Neuronal stem cell (in vitro differentiated cells): ENCODE measurements around the gene TRMT1.

Experiments used
- DNase-seq: peaks from one replicate; pipeline ENCODE4 v3.0.0-alpha.2; 2013; ENCODE audit warnings: low spot score
- H2AFZ ChIP-seq: one replicate; pipeline ENCODE4 v1.6.1; 2013; ENCODE audit warnings: mild to moderate bottlenecking, low read length, inconsistent platforms
- H2AK5ac ChIP-seq: 2 replicates; pipeline ENCODE4 v1.6.1; 2013; ENCODE audit warnings: low read depth, mild to moderate bottlenecking, inconsistent platforms, low read length, moderate library complexity, mixed read lengths
- H2BK120ac ChIP-seq: 2 replicates; pipeline ENCODE4 v1.6.1; 2013; ENCODE audit warnings: low read depth, mild to moderate bottlenecking, inconsistent platforms, low read length, moderate library complexity, mixed read lengths
- H2BK12ac ChIP-seq: one replicate; pipeline ENCODE4 v1.6.1; 2013; ENCODE audit warnings: low read length, inconsistent platforms
- H2BK15ac ChIP-seq: 2 replicates; pipeline ENCODE4 v1.6.1; 2013; ENCODE audit warnings: mild to moderate bottlenecking, low read length, inconsistent platforms, mixed read lengths
- H2BK5ac ChIP-seq: one replicate; pipeline ENCODE4 v1.6.1; 2013; ENCODE audit warnings: inconsistent platforms, mild to moderate bottlenecking, low read length, moderate library complexity
- H3K14ac ChIP-seq: one replicate; pipeline ENCODE4 v1.6.1; 2013; ENCODE audit warnings: low read length, inconsistent platforms
- H3K18ac ChIP-seq: 2 replicates; pipeline ENCODE4 v1.6.1; 2013; ENCODE audit warnings: low read length, inconsistent platforms
- H3K23ac ChIP-seq: 2 replicates; pipeline ENCODE4 v1.6.1; 2013; ENCODE audit warnings: low read depth, mild to moderate bottlenecking, mixed read lengths, low read length, inconsistent platforms; ENCODE audit not compliant: poor library complexity
- H3K27ac ChIP-seq: replicated peaks from 3 replicates; pipeline ENCODE4 v1.5.1; 2013; ENCODE audit warnings: low read length, inconsistent platforms
- H3K27me3 ChIP-seq, 3 experiments: 2 replicates each; pipeline ENCODE4 v1.6.1; 2013; ENCODE audit warnings: low read length in 3 of 3, mild to moderate bottlenecking in 2 of 3, inconsistent platforms in 1 of 3, low read depth in 1 of 3, mixed read lengths in 1 of 3, moderate library complexity in 1 of 3; ENCODE audit not compliant: control insufficient read depth in 3 of 3, insufficient read depth in 3 of 3
- H3K36me3 ChIP-seq, 2 donors: replicated peaks in 1 of 2; 2 replicates each; pipeline ENCODE4 v1.6.1; 2013; ENCODE audit warnings: low read length in 2 of 2; ENCODE audit not compliant: control insufficient read depth in 2 of 2, insufficient read depth in 2 of 2
- H3K4ac ChIP-seq: 2 replicates; pipeline ENCODE4 v1.6.1; 2013; ENCODE audit warnings: inconsistent platforms, mild to moderate bottlenecking, low read length, moderate library complexity
- H3K4me1 ChIP-seq, 2 donors: 1 replicate in 1 of 2; 2 replicates in 1 of 2; pipeline ENCODE4 v1.6.1; 2013; ENCODE audit warnings: low read length in 2 of 2, low read depth in 1 of 2; ENCODE audit not compliant: control insufficient read depth in 2 of 2, insufficient read depth in 1 of 2
- H3K4me2 ChIP-seq: one replicate; pipeline ENCODE4 v1.6.1; 2013; ENCODE audit warnings: mild to moderate bottlenecking, low read length, inconsistent platforms; ENCODE audit not compliant: insufficient read depth, poor library complexity, severe bottlenecking
- H3K4me3 ChIP-seq, 2 donors: 2 replicates each; pipeline ENCODE4 v1.5.1; 2013; ENCODE audit warnings: low read length in 2 of 2, mild to moderate bottlenecking in 2 of 2, inconsistent platforms in 1 of 2, moderate library complexity in 1 of 2
- H3K79me1 ChIP-seq: one replicate; pipeline ENCODE4 v1.6.1; 2013; ENCODE audit warnings: low read depth, mild to moderate bottlenecking, inconsistent platforms, low read length, moderate library complexity
- H3K9ac ChIP-seq: one replicate; pipeline ENCODE4 v1.6.1; 2013; ENCODE audit warnings: mild to moderate bottlenecking, low read depth, low read length, inconsistent platforms; ENCODE audit not compliant: poor library complexity
- H3K9me3 ChIP-seq, 2 donors: replicated peaks in 1 of 2; 2 replicates each; pipeline versions ENCODE3 to v1.6.1; 2013; ENCODE audit warnings: low read length in 2 of 2, mild to moderate bottlenecking in 2 of 2, inconsistent platforms in 1 of 2, low read depth in 1 of 2, mixed read lengths in 1 of 2, moderate library complexity in 1 of 2; ENCODE audit not compliant: control insufficient read depth in 2 of 2, insufficient read depth in 1 of 2
- H4K8ac ChIP-seq: one replicate; pipeline ENCODE4 v1.6.1; 2013; ENCODE audit warnings: low read depth, mild to moderate bottlenecking, inconsistent platforms, low read length, moderate library complexity
- H4K91ac ChIP-seq: one replicate; pipeline ENCODE4 v1.6.1; 2013; ENCODE audit warnings: low read length, low read depth, mild to moderate bottlenecking, inconsistent platforms; ENCODE audit not compliant: poor library complexity
- WGBS, 2 donors: extraction: QIAGEN DNeasy Blood & Tissue Kit; methylation state at CpG; one replicate each; pipeline ENCODE4 v1.1.7; 2013; ENCODE audit warnings: missing lambda C conversion rate in 2 of 2, mixed read lengths in 1 of 2; ENCODE audit not compliant: insufficient read length in 2 of 2, insufficient replicate concordance in 1 of 2; ENCODE audit errors: extremely low coverage in 2 of 2; 5-methylcytosine and 5-hydroxymethylcytosine counted together

Gene TRMT1

DNA sequence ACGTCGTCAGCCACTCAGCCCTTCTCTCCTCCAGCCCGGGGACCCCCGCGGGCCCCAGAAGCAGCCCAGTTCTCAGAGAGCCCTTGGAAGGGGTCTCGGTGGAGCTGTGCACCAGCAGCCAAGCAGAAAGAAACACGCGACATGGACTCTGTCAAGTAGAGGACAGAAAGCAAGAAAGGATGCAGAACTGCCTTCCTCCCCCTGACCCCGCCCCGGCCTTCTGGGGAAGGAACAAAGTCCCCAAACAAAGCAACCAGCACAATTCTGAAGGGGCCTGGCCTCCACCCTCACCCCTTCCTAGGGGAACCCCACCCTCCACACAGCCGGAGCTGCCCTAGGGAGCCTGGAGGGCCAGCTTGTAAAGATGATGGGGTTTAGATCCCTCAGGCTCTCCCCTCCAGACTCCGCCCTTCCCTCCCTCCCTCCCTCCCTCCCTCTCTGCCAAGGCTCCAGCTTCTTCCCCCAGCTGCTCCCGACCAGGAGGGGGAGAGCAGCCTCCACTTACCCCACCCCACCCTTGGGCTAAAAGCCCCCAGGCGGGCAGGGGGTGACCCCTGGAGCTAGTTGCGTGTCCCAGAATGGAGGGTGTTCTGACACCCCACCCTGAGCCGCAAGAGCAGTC lies 21.7 kb downstream of the TRMT1 start:
- no peak overlapping the region for H4K91ac ChIP-seq
- H3K4me1 ChIP-seq = peaks cover 24 to 42% of the 10 kb centered on the region in 2 donors
- H3K9ac ChIP-seq = peak overlapping the region; percentile 24
- peak overlapping the region; percentile 96 for H2AK5ac ChIP-seq
- H2BK5ac ChIP-seq = peak overlapping the region; percentile 66
- DNase-seq = no peak
- H2BK120ac ChIP-seq = no peak overlapping the region
- peaks cover 21 to 95% (median 58%) of the 10 kb centered on the region in 3 experiments for H3K27me3 ChIP-seq
- peak overlapping the region in 1 of 2 donors; percentile 17 for H3K4me3 ChIP-seq
- peak overlapping the region; percentile 71 for H3K4me2 ChIP-seq
- H3K18ac ChIP-seq = peak overlapping the region; percentile 95
- no peak overlapping the region for H3K4ac ChIP-seq
- H3K14ac ChIP-seq = peak overlapping the region; percentile 56
- no CpG with 5 or more reads among the region's 16 CpGs for WGBS, 2 donors
- peaks cover 3 to 9% of the 10 kb centered on the region in 2 donors for H3K9me3 ChIP-seq
- no peak overlapping the region for H2BK12ac ChIP-seq
- peaks cover 0 to under 1% of the 10 kb centered on the region in 2 donors for H3K36me3 ChIP-seq
- no peak overlapping the region for H4K8ac ChIP-seq
- H2BK15ac ChIP-seq = peak overlapping the region; percentile 55
- H3K79me1 ChIP-seq = no peaks in the 10 kb centered on the region
- H3K23ac ChIP-seq = peak overlapping the region; percentile 73
- H2AFZ ChIP-seq = peak overlapping the region; percentile 46
- no peak overlapping the region for H3K27ac ChIP-seq

GRCh38 chr19:13094106-13094504 lies 22.4 kb downstream of the TRMT1 start:
- Histone ChIP-seq H3K23ac (no peak overlapping the region), H2AK5ac (peak overlapping the region; percentile 77), H3K14ac (no peak overlapping the region), H2BK15ac (no peak overlapping the region), H3K79me1 (no peaks in the 10 kb centered on the region), H4K8ac (no peak overlapping the region), H3K4me1 (peaks cover 24 to 42% of the 10 kb centered on the region in 2 donors), H2BK12ac (no peak overlapping the region), H3K36me3 (no peaks in the 10 kb centered on the region), H2AFZ (no peak overlapping the region), H3K9ac (no peak overlapping the region), H3K4me3 (no peak overlapping the region), H4K91ac (no peak overlapping the region), H3K4ac (no peak overlapping the region), H3K4me2 (no peak overlapping the region), H3K27me3 (peaks cover 13 to 95% (median 53%) of the 10 kb centered on the region in 3 experiments), H2BK5ac (no peak overlapping the region), H3K9me3 (peaks cover 3 to 4% of the 10 kb centered on the region in 2 donors), H3K27ac (no peak overlapping the region), H3K18ac (peak overlapping the region; percentile 60), H2BK120ac (no peak overlapping the region)
- WGBS, 2 donors = no CpG with 5 or more reads among the region's 5 CpGs
- DNase-seq = no peak

- Histone ChIP-seq H3K9me3 (no peaks in the 10 kb centered on the region), H3K27me3 (peaks cover 7 to 95% (median 48%) of the 10 kb centered on the region in 3 experiments), H3K14ac (peak overlapping the region; percentile 42), H3K27ac (no peak overlapping the region), H3K9ac (no peak overlapping the region), H3K23ac (peak overlapping the region; percentile 83), H2BK120ac (no peak overlapping the region), H3K4me1 (peaks cover 24 to 42% of the 10 kb centered on the region in 2 donors), H2BK5ac (no peak overlapping the region), H4K91ac (no peak overlapping the region), H3K36me3 (no peaks in the 10 kb centered on the region), H3K4me3 (no peak overlapping the region), H2BK12ac (peak overlapping the region; percentile 76), H2AK5ac (peak overlapping the region; percentile 97), H3K4me2 (no peak overlapping the region), H3K79me1 (no peaks in the 10 kb centered on the region), H2AFZ (no peak overlapping the region), H3K18ac (peak overlapping the region; percentile 82), H4K8ac (no peak overlapping the region), H3K4ac (no peak overlapping the region), H2BK15ac (peak overlapping the region; percentile 72)
- no CpG with 5 or more reads among the region's 12 CpGs for WGBS, 2 donors
- peak; percentile 89 for DNase-seq
Measured at GRCh38 chr19:13093407-13094105, 23.0 kb downstream of the TRMT1 start.

- no peak overlapping the region for H3K4me2 ChIP-seq
- no peak overlapping the region for H3K27ac ChIP-seq
- no peaks in the 10 kb centered on the region for H3K36me3 ChIP-seq
- peak overlapping the region; percentile 88 for H3K18ac ChIP-seq
- DNase-seq = no peak
- no peak overlapping the region for H2BK15ac ChIP-seq
- H2BK120ac ChIP-seq = no peak overlapping the region
- H2AK5ac ChIP-seq = peak overlapping the region; percentile 82
- H3K14ac ChIP-seq = no peak overlapping the region
- H3K9me3 ChIP-seq = no peaks in the 10 kb centered on the region
- H4K91ac ChIP-seq = no peak overlapping the region
- no CpG with 5 or more reads among the region's 14 CpGs for WGBS, 2 donors
- H4K8ac ChIP-seq = no peak overlapping the region
- no peak overlapping the region for H3K9ac ChIP-seq
- H3K4me3 ChIP-seq = no peak overlapping the region
- H2BK5ac ChIP-seq = no peak overlapping the region
- H3K4me1 ChIP-seq = peaks cover 24 to 42% of the 10 kb centered on the region in 2 donors
- H3K23ac ChIP-seq = no peak overlapping the region
- H2BK12ac ChIP-seq = no peak overlapping the region
- peaks cover 1 to 92% (median 39%) of the 10 kb centered on the region in 3 experiments for H3K27me3 ChIP-seq
- no peak overlapping the region for H2AFZ ChIP-seq
- no peaks in the 10 kb centered on the region for H3K79me1 ChIP-seq
- H3K4ac ChIP-seq = no peak overlapping the region
Measured at GRCh38 chr19:13092606-13093235, 23.8 kb downstream of the TRMT1 start.
